Stimulated activated CD8-positive, alpha-beta memory T cell treated with anti-CD3 and anti-CD28 coated beads, Interleukin-7, amount 100 ng/mL, for 24 hours (primary cell): ENCODE results near the gene KRT33A.

Experiments
- DNase-seq: peaks from one replicate; pipeline ENCODE4 v3.0.0-alpha.2; 2020; ENCODE audit warnings: low read depth

Gene KRT33A

GRCh38 chr17:41329279-41329948, 21.2 kb downstream of the KRT33A start:
- no peak for DNase-seq

- DNase-seq, result no peak
These were observed 22.4 kb downstream of the KRT33A start for GRCh38 chr17:41328207-41328606.

- no peak for DNase-seq
These were observed 23.1 kb downstream of the KRT33A start for GRCh38 chr17:41327411-41328120.

- no peak for DNase-seq
These were observed 24.2 kb downstream of the KRT33A start for GRCh38 chr17:41326173-41327145.

GRCh38 chr17:41325611-41326010, 25.0 kb downstream of the KRT33A start:
- DNase-seq, result no peak

- no peak for DNase-seq
These were observed 25.5 kb downstream of the KRT33A start for GRCh38 chr17:41325126-41325525.

GRCh38 chr17:41324180-41325075, 26.2 kb downstream of the KRT33A start:
- no peak for DNase-seq

GRCh38 chr17:41322903-41323895, 27.4 kb downstream of the KRT33A start:
- no peak for DNase-seq

GRCh38 chr17:41322094-41322902, 28.3 kb downstream of the KRT33A start:
- no peak for DNase-seq

GRCh38 chr17:41318231-41318630, 32.4 kb downstream of the KRT33A start:
- DNase-seq, result no peak

GRCh38 chr17:41315814-41316445, 34.7 kb downstream of the KRT33A start:
- no peak for DNase-seq

- DNase-seq, result no peak
These were observed 35.3 kb downstream of the KRT33A start, which contains the start of gene KRTAP17-1 for GRCh38 chr17:41315204-41315794. Gene KRTAP17-1, minus strand, starts transcription at chr17:41315710. Its CDS starts 60 bp downstream, at chr17:41315650.

GRCh38 chr17:41311111-41311510, 39.5 kb downstream of the KRT33A start:
- DNase-seq, result no peak

GRCh38 chr17:41308918-41309359, 41.7 kb downstream of the KRT33A start, which contains the start of gene KRTAP16-1:
Gene KRTAP16-1, minus strand, starts transcription at chr17:41309309. Its CDS starts 56 bp downstream, at chr17:41309253.
- DNase-seq, result no peak

- no peak for DNase-seq
These were observed 42.2 kb downstream of the KRT33A start for GRCh38 chr17:41308251-41308917.

- DNase-seq, result no peak
These were observed 43.0 kb downstream of the KRT33A start for GRCh38 chr17:41307647-41308046.

- DNase-seq, result no peak
These were observed 46.5 kb downstream of the KRT33A start for GRCh38 chr17:41304091-41304490.

GRCh38 chr17:41302981-41303380, 47.6 kb downstream of the KRT33A start:
- DNase-seq, result no peak
